ENCODE data around the gene IGLL5. TPM values are rescaled to one million over a fixed set of nuclear protein-coding genes. Genes with fewer than 3 reads are reported as not detected.

The IGLL5 gene
- not detected for polyA plus RNA-seq (2012; ENCODE audit: insufficient read depth, insufficient read length)

DNA sequence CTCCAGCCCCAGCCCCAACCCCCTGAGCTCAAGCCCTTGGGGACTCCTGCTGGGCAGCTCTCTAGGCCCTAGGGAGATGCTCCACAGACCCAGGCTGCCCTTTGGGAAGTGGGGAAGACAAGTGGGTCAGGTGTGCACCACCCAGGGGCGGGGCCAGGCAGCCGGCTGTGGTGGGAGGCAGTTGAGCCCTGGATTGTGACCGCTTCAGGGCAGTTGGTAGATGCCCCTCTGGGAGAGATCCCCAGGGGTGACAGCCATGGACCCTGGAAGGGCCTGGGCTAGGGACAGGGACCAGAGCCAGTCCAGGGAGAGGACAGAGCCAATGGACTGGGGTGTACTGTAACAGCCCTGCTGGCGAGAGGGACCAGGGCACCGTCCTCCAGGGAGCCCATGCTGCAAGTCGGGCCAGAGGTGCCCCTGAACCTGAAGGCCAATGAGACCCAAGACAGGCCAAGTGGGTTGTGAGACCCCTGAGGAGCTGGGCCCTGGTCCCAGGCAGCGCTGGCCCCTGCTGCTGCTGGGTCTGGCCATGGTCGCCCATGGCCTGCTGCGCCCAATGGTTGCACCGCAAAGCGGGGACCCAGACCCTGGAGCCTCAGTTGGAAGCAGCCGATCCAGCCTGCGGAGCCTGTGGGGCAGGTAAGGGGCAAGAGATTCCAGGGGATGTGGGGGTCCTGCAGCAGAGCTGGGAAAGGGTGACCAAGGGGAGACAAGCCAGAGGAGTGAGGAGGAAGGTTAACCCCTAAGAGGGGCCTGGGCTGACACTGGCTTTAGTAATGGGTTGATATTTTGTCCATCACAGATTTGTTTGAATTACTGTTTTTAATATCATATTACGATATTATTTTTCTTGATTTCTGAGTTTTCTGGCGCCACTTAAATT, at the start of gene IGLL5:
Gene IGLL5 (plus strand): TSS at position 196 of the 883 bp plus-strand sequence. CDS start 238 bp downstream, at position 434.
- no peak within 1 kb of the TSS for H3K4me3 ChIP-seq (ENCODE audit: low read length)
- DNase-seq (ENCODE audit: low read depth, low spot score), result no peak

DNA sequence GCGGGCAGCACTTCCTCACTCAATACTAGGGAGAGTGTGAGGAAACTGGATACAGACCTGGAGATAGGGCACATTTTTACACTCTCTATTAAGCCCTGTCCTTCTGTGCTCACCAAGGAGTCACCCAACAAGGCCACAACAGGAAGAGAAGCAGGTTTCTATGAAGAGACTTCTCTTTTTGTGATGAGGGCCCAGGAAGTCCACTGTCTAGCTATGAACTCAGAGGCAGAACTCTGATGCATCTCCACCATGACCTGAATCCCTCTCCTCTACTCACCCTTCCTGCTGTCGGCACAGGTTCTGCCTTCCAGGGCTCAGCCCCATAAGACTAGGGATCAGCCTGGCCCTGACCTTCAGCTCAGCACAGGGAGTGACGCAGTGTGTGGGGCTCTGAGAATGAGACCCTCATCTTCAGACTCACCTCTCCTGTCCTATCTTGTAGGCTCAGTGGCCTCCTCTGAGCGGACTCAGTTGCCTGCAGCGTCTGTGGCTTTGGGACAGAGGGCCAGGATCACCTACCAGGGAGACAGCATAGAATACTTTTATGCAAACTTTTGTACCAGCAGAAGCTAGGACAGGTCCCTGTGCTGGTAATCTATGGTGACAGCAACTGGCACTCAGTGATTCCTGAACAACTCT, 49.3 kb upstream of the IGLL5 start:
- no peak overlapping the region for H3K4me3 ChIP-seq (ENCODE audit: low read length)

DNA sequence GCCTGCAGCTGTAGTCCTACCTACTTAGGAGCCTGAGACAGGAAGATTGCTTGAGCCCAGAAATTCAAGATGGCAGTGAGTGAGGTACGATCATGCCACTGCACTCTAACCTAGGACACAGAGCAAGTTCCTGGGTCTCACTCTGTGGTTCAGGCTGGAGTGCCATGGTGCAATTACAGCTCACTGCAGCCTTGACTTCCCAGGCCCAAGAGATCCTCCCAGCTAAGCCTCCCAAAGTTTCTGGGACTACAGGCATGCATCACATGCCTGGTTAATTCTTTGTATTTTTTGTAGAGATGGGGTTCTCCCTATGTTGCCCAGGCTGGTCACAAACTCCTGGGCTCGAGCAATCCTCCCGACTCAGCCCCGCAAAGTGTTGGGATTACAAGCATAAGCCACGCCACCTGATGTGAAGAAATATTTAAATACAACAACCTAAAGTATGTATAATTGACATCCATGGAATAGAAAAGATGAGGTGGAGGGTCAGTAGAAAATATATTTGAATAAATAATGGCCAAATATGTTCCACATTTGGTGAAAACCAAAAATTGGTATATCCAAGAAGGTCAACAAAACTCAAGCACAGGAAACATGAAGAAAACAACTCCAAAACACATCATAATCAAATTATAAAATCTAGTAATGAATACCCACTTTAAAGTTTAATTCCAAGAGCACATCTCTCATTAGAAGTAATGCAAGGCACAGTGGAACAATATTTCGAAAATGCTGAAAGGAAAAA, 47.9 kb upstream of the IGLL5 start:
- H3K4me3 ChIP-seq (ENCODE audit: low read length), result no peak overlapping the region
- DNase-seq (ENCODE audit: low read depth, low spot score), result no peak

More for the DNA sequence above, 49.3 kb upstream of the IGLL5 start:
- DNase-seq (ENCODE audit: low read depth, low spot score), result no peak

GRCh38 chr22:22840780-22841179, 46.8 kb upstream of the IGLL5 start:
- no peak overlapping the region for H3K4me3 ChIP-seq (ENCODE audit: low read length)
- DNase-seq (ENCODE audit: low read depth, low spot score), result no peak

DNA sequence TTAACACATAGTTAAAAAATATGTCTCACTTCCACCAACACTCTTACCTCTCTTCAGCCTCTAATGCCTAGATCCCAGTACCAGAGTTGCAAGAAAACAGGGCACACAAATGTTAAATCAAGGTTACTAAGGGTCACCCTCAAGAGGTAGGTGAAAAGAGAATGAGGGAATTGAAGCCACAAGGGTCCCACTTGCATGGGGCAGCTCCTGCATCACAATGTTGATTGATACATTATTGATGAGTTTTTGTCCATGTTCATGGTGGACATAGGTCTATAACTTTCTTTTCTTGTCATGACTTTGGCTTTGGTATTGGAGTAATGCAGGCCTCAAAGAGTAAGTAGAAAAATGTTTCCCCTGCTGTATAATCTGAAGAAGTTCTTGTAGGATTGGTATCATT, 46.0 kb upstream of the IGLL5 start:
- no peak for DNase-seq (ENCODE audit: low read depth, low spot score)
- H3K4me3 ChIP-seq (ENCODE audit: low read length), result no peak overlapping the region

DNA sequence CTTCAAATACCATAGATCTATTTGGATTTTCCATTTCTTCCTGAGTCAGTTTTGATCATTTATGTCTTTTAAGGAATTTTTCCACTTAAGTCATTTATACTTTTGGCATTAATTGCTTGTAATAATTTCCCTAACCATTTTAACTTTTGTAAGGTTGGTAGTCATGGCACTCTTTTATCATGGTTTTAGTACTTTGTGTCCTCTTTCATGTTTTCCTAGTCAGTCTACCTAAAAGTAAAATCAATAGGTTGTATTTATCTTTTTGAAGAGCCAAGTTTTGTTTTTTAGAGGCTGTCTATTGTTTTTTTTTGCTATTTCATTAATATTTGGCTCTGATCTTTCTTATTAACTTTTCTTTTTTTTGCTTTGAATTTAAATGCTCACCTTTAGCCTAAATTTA, 45.5 kb upstream of the IGLL5 start:
- H3K4me3 ChIP-seq (ENCODE audit: low read length), result no peak overlapping the region
- no peak for DNase-seq (ENCODE audit: low read depth, low spot score)

DNA sequence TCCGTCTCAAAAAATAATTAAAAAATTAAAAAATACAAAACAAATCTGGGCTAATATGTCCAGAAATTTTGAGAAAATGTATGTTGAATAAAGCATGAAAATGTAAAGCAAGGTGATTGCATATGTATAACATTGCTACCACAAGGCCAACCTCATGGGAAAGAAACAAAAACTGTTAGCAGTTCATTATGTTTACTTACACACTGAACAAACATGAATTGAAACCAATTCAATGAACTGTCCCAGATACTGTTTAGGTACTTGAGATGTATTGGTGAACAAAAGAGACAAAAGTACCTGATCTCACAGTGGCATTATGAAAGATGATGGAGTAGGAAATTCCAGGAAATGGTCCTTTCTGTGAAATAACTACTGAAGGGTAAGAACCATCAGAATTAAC, 43.8 kb upstream of the IGLL5 start:
- no peak for DNase-seq (ENCODE audit: low read depth, low spot score)
- H3K4me3 ChIP-seq (ENCODE audit: low read length), result no peak overlapping the region

- no peak for DNase-seq (ENCODE audit: low read depth, low spot score)
Measured at GRCh38 chr22:22847241-22847640, 40.4 kb upstream of the IGLL5 start.

GRCh38 chr22:22848364-22848866, 39.2 kb upstream of the IGLL5 start:
- peak; percentile 44 for DNase-seq (ENCODE audit: low read depth, low spot score)

More at GRCh38 chr22:22847241-22847640, 40.4 kb upstream of the IGLL5 start:
- H3K4me3 ChIP-seq (ENCODE audit: low read length), result no peak overlapping the region

DNA sequence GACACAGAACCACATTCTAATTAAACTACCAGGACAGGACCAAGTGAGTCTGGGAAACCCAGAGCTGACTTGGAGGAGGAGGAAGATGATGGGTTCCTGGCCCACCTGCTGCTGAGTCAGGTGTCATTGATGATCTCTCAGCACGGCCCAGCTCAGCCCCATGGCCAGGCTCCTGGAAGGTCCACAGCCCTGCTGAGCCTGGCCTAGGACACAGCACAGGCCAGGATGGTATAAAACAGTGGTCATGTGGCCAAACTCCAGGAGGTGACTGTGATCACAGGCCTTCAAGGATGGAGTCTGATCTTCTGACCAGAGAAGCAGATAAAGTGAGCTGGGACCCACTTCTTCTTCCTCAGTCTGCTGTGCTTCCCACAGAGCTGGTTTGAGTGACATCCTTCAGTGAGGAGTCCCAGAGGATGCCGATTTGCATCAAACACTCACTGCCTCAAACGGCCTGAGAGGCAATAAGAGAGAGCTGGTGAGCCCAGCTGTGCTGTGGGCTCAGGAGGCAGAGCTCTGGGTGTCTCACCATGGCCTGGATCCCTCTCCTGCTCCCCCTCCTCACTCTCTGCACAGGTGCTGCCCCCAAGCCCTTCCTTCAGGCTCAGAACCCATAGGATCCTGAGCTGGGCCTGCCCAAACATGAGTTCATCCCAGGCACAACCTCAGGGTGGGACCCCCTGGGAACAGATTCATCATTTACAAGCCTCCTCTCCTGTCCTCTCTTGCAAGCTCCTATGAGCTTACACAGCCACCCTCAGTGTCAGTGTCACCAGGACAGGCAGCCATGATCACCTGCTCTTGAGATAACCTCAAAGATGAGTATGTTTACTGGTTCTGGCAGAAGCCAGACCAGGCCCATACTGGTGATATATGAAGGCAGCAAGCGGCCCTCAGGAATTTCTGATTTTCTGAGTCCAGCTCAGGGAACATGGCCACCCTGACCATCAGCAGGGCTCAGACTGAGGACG, 37.7 kb upstream of the IGLL5 start:
- DNase-seq (ENCODE audit: low read depth, low spot score), result no peak
- no peak overlapping the region for H3K4me3 ChIP-seq (ENCODE audit: low read length)

More at GRCh38 chr22:22848364-22848866, 39.2 kb upstream of the IGLL5 start:
- no peak overlapping the region for H3K4me3 ChIP-seq (ENCODE audit: low read length)

DNA sequence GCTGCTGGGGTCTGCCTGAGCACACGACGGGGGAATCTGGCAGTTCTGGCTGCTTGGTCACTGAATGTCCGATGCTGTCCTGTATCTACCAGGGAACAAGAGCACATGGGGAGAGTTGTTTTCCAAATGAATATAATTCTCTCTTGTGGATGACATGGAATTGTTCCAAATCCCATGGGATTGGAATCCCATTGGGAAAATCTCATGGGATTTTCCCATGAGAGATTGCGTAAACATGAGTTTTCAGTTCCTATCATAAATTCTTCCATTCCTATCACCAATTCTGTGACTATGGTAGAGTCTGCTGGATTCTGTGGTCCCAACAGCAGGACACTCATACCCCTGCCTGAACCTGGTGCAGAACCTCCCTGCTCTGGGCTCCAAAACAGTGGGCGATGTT, 35.6 kb upstream of the IGLL5 start:
- DNase-seq (ENCODE audit: low read depth, low spot score), result no peak
- no peak overlapping the region for H3K4me3 ChIP-seq (ENCODE audit: low read length)

- no peak overlapping the region for H3K4me3 ChIP-seq (ENCODE audit: low read length)
- DNase-seq (ENCODE audit: low read depth, low spot score), result no peak
Measured at GRCh38 chr22:22853713-22854112, 33.9 kb upstream of the IGLL5 start.

- H3K4me3 ChIP-seq (ENCODE audit: low read length), result no peak overlapping the region
- DNase-seq (ENCODE audit: low read depth, low spot score), result no peak
Measured at GRCh38 chr22:22854466-22854865, 33.1 kb upstream of the IGLL5 start.

- no peak overlapping the region for H3K4me3 ChIP-seq (ENCODE audit: low read length)
- DNase-seq (ENCODE audit: low read depth, low spot score), result no peak
Measured at GRCh38 chr22:22855085-22855484, 32.5 kb upstream of the IGLL5 start.

- peak; percentile 19 for DNase-seq (ENCODE audit: low read depth, low spot score)
- H3K4me3 ChIP-seq (ENCODE audit: low read length), result no peak overlapping the region
Measured at GRCh38 chr22:22855617-22856308, 31.9 kb upstream of the IGLL5 start.

DNA sequence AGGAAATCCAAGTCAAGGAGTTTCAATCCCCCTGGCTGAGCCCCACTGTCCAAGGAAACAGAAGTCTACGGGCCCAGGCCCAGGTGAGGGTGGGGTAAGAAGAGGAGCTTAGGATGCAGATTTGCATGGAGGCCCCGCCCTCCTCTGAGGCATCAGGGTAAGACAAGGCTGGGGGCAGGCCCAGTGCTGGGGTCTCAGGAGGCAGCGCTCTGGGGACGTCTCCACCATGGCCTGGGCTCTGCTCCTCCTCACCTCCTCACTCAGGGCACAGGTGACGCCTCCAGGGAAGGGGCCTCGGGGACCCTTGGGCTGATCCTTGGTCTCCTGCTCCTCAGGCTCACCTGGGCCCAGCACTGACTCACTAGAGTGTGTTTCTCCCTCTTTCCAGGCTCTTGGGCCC, 31.3 kb upstream of the IGLL5 start:
- no peak overlapping the region for H3K4me3 ChIP-seq (ENCODE audit: low read length)
- no peak for DNase-seq (ENCODE audit: low read depth, low spot score)

DNA sequence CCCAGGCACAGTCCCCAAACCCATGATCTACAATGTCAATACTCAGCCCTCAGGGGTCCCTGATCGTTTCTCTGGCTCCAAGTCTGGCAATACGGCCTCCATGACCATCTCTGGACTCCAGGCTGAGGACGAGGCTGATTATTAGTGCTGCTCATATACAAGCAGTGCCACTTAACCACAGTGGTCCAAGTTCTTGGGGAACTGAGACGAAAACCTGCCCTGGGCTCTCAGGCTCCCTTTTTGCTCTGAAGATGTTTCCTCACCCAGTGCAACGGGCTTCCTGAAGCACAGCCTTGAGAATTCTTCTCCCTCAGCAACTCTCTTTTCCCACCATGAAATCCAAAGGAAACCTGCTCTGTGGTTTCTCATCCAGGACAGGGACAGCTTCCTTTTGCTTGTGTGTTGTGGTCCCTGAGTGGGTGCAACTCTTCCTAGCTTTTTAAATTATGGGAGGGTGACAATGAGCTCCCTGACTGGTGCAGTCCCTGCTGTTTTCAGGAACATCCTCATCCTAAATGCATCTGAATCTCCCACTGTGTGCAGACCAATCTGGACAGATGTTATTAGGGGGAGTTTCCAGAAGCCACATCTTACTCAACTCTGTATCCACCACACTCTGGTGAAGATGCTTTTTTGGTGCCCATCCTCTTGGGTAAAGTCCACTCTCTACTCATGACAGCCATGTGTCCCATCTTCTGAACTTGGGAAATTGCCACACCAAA, 30.6 kb upstream of the IGLL5 start:
- DNase-seq (ENCODE audit: low read depth, low spot score), result no peak
- H3K4me3 ChIP-seq (ENCODE audit: low read length), result no peak overlapping the region

Data from Jurkat, Clone E6-1 (cell line).